Measurements from ENCODE around the gene OR6B1. TPM values are rescaled to one million over a fixed set of nuclear protein-coding genes. Genes with fewer than 3 reads are reported as not detected.

The OR6B1 gene
- total and polyA plus RNA-seq, 4 donors, result not detected

GRCh38 chr7:143988976-143989745 lies 11.0 kb upstream of the OR6B1 start:
- ATAC-seq (ENCODE audit: insufficient read depth, low FRiP score), result no peak
- no peak overlapping the region for H3K4me3 ChIP-seq

GRCh38 chr7:143992670-143993069 lies 7.5 kb upstream of the OR6B1 start:
- no peaks in the 10 kb centered on the region for H3K4me1 ChIP-seq (ENCODE audit: control insufficient read depth in 5 of 5, insufficient read depth in 5 of 5, low read length in 5 of 5)
- no peak overlapping the region for H3K9ac ChIP-seq (ENCODE audit: insufficient read depth in 1 of 2, low read length in 2 of 2)
- ATAC-seq (ENCODE audit: insufficient read depth, low FRiP score) (no peak), DNase-seq (no peak)
- TF ChIP-seq CTCF (IDR thresholded peaks at IDR 0.05; ENCODE audit: control extremely low read depth, extremely low read depth), result no peak
- no peaks in the 10 kb centered on the region for H3K27me3 ChIP-seq (ENCODE audit: control insufficient read depth in 3 of 3, insufficient read depth in 3 of 3, low read length in 2 of 3)
- H3K36me3 ChIP-seq (ENCODE audit: control insufficient read depth in 4 of 4, insufficient read depth in 4 of 4, low read length in 4 of 4), result no peaks in the 10 kb centered on the region
- H3K4me3 ChIP-seq, result no peak overlapping the region
- H3K27ac ChIP-seq (ENCODE audit: low read depth in 1 of 2, low read length in 1 of 2), result no peak overlapping the region
- H3K9me3 ChIP-seq (ENCODE audit: control insufficient read depth in 4 of 4, insufficient read depth in 3 of 4, low read length in 3 of 4), result peaks cover 0 to 3% (median 0%) of the 10 kb centered on the region in 4 donors

More at GRCh38 chr7:143988976-143989745, 11.0 kb upstream of the OR6B1 start:
- no peak overlapping the region for H3K27ac ChIP-seq (ENCODE audit: low read depth in 1 of 2, low read length in 1 of 2)
- TF ChIP-seq CTCF (IDR thresholded peaks at IDR 0.05; ENCODE audit: control extremely low read depth, extremely low read depth), result no peak
- no peaks in the 10 kb centered on the region for H3K27me3 ChIP-seq (ENCODE audit: control insufficient read depth in 3 of 3, insufficient read depth in 3 of 3, low read length in 2 of 3)
- no peak overlapping the region for H3K9ac ChIP-seq (ENCODE audit: insufficient read depth in 1 of 2, low read length in 2 of 2)
- no peaks in the 10 kb centered on the region for H3K36me3 ChIP-seq (ENCODE audit: control insufficient read depth in 4 of 4, insufficient read depth in 4 of 4, low read length in 4 of 4)
- WGBS, 2 donors, result 90 to 93% methylated on average over 5 of the region's 5 CpGs
- no peaks in the 10 kb centered on the region for H3K4me1 ChIP-seq (ENCODE audit: control insufficient read depth in 5 of 5, insufficient read depth in 5 of 5, low read length in 5 of 5)
- H3K9me3 ChIP-seq (ENCODE audit: control insufficient read depth in 4 of 4, insufficient read depth in 3 of 4, low read length in 3 of 4), result peaks cover 0 to 5% (median 0%) of the 10 kb centered on the region in 4 donors
- DNase-seq, result peak in 2 of 3 donors; percentile 18 to 34

GRCh38 chr7:143993924-143994323 lies 6.2 kb upstream of the OR6B1 start:
- H3K9me3 ChIP-seq (ENCODE audit: control insufficient read depth in 4 of 4, insufficient read depth in 3 of 4, low read length in 3 of 4), result peaks cover 0 to 3% (median 0%) of the 10 kb centered on the region in 4 donors
- H3K9ac ChIP-seq (ENCODE audit: insufficient read depth in 1 of 2, low read length in 2 of 2), result no peak overlapping the region
- H3K4me3 ChIP-seq, result no peak overlapping the region
- 88 to 91% methylated on average over 3 of the region's 3 CpGs for WGBS, 2 donors
- no peak for ATAC-seq (ENCODE audit: insufficient read depth, low FRiP score)
- no peaks in the 10 kb centered on the region for H3K4me1 ChIP-seq (ENCODE audit: control insufficient read depth in 5 of 5, insufficient read depth in 5 of 5, low read length in 5 of 5)
- no peak overlapping the region for H3K27ac ChIP-seq (ENCODE audit: low read depth in 1 of 2, low read length in 1 of 2)
- no peaks in the 10 kb centered on the region for H3K36me3 ChIP-seq (ENCODE audit: control insufficient read depth in 4 of 4, insufficient read depth in 4 of 4, low read length in 4 of 4)
- TF ChIP-seq CTCF (IDR thresholded peaks at IDR 0.05; ENCODE audit: control extremely low read depth, extremely low read depth), result no peak
- no peak for DNase-seq
- no peaks in the 10 kb centered on the region for H3K27me3 ChIP-seq (ENCODE audit: control insufficient read depth in 3 of 3, insufficient read depth in 3 of 3, low read length in 2 of 3)
